Memory B cell (primary cell): Measurements from ENCODE around the gene PPP1R9B.

ENCODE experiments used
- ATAC-seq: fragments of 150-1000 bp; cut with Tn5 transposase; 2 replicates; pipeline ENCODE4 v1.10.0; 2021; ENCODE audit warnings: low read depth, mild to moderate bottlenecking, moderate library complexity
- DNase-seq, 2 donors: peaks; one replicate each; pipeline ENCODE4 v3.0.0; 2022; ENCODE audit warnings: low spot score in 2 of 2
- H3K27ac Mint-ChIP-seq: one replicate; pipeline ENCODE4 v1.8.0; 2022; ENCODE audit warnings: mild to moderate bottlenecking, moderate library complexity, mixed read lengths
- H3K27me3 Mint-ChIP-seq: one replicate; pipeline ENCODE4 v1.8.0; 2022; ENCODE audit warnings: mixed read lengths
- H3K36me3 Mint-ChIP-seq: one replicate; pipeline ENCODE4 v1.8.0; 2022; ENCODE audit warnings: mild to moderate bottlenecking, mixed read lengths
- H3K4me1 Mint-ChIP-seq: one replicate; pipeline ENCODE4 v1.8.0; 2022; ENCODE audit warnings: mixed read lengths
- H3K4me3 Mint-ChIP-seq: one replicate; pipeline ENCODE4 v1.8.0; 2022; ENCODE audit warnings: mild to moderate bottlenecking, moderate library complexity, mixed read lengths
- H3K9me3 Mint-ChIP-seq: one replicate; pipeline ENCODE4 v1.8.0; 2022; ENCODE audit warnings: mixed read lengths

The PPP1R9B gene

DNA sequence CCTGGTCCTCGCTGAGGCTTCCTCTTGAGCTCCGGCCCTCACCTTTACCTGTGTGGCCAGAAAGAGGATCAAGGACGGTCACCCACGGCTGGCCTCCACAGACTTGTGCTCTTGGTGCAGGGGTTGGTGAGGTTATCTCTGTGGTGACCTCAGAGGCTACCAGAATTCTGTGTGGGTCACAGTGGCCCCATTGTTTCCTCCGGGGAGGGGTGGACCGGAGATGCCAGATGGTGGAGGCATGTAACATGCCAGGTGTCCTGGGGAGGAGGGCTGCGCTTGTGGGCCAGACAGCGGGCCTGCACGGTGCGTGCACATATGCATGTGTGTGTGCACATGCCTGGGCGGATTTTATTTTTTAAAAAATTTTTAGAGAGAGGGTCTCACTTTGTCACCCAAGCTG, 21.7 kb upstream of the PPP1R9B start:
- DNase-seq (no peak), ATAC-seq (no peak)
- Mint-ChIP-seq H3K27ac (no peak overlapping the region), H3K9me3 (no peaks in the 10 kb centered on the region), H3K4me1 (peaks cover 16% of the 10 kb centered on the region), H3K4me3 (no peak overlapping the region), H3K36me3 (peaks cover 1% of the 10 kb centered on the region), H3K27me3 (no peaks in the 10 kb centered on the region)

DNA sequence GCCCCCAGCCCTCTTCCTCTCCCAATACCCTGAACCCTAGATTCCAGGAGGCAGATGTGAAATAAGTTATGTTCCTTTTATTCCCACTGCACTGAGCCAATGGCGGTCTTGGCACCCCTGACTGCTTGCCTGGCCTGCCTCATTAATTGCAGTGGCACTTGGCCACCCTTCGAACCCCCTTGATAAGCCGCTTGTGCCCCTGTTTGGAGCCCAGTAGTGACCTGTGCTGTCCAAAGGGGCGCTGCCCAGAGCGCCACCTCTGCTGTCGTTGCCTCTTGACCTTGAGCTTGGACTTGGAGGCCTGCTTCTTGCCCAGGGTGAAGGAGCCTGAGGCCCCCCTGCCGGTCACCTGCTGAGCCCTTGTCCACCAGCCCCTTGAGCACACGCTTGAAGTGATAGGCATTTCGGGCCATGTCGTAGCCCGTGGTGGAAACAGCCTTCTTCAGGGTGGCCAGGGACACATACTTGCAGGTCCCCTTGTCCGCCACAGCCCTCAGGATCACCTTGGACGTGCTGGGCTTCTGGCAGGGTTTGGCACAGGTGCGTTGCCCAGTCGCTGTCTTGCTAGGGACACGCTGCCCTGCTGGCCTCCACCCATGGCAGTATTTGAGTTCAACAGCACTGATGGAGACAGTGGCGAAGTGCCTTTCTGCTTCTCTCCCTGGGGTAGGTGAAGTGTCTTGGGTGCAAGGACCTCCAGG, 21.0 kb upstream of the PPP1R9B start:
- no peaks in the 10 kb centered on the region for H3K27me3 Mint-ChIP-seq

DNA sequence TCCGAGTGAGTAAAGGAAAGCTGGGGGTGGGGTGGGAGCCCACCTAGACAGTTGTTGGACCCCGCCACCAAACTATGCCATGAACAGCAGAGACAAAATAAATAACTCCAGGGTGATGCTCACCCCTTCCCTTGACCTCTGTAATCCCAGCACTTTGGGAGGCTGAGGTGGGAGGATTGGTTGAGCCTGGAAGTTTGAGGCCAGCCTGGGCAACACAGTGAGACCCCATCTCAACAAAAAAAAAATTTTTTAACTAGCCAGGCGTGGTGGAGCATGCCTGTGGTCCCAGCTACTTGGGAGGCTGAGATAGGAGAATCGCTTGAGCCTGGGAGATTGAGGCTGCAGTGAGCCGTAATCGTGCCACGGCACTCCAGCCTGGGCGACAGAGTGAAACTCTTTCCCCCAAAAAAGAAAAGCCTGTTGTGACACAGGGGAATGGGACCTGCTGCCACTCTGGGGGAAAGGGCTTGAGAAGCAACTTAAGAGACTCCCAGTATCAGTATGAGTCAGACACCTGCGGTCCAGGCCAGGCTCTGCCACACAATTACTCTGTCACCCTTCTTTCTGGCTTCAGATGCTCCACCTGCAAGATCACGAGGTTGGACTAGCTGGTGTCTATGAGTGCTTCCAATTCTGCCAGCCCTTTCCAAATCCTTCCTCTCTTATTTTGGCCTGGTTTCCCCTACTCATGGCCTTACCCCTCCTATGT, 20.3 kb upstream of the PPP1R9B start:
- ATAC-seq (no peak), DNase-seq (no peak)
- H3K4me1 Mint-ChIP-seq, result peaks cover 17% of the 10 kb centered on the region
- no peak overlapping the region for H3K27ac Mint-ChIP-seq
- H3K27me3 Mint-ChIP-seq, result no peaks in the 10 kb centered on the region
- H3K4me3 Mint-ChIP-seq, result no peak overlapping the region
- H3K36me3 Mint-ChIP-seq, result peaks cover 1% of the 10 kb centered on the region
- no peaks in the 10 kb centered on the region for H3K9me3 Mint-ChIP-seq

More for the DNA sequence above, 21.0 kb upstream of the PPP1R9B start:
- peaks cover 1% of the 10 kb centered on the region for H3K36me3 Mint-ChIP-seq
- H3K4me3 Mint-ChIP-seq, result no peak overlapping the region
- DNase-seq (no peak), ATAC-seq (no peak)
- H3K9me3 Mint-ChIP-seq, result no peaks in the 10 kb centered on the region
- H3K27ac Mint-ChIP-seq, result no peak overlapping the region
- H3K4me1 Mint-ChIP-seq, result peaks cover 17% of the 10 kb centered on the region

DNA sequence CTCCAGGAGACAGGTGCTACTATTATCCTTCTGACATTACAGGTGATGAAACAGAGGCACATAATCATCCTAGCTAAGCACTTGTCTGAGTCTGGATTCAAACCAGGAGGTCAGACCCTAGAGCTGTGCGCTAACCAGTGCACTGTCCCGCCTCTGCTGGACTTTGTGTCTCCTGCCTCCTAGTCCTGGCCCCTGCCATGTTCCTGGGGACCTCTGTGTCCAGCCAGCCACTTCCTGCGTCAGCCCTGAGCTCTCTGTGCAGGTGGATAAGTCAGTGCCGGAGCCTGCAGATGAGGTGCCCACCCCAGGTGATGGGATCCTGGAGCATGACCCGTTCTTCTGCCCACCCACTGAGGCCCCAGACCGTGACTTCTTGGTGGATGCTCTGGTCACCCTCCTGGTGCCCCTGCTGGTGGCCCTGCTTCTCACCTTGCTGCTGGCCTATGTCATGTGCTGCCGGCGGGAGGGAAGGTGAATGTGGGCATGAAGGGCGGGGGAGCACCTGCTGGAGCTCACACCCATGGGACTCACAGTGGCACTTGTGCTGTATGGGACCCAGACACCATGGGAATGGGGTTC, 19.5 kb upstream of the PPP1R9B start:
- no peaks in the 10 kb centered on the region for H3K9me3 Mint-ChIP-seq

DNA sequence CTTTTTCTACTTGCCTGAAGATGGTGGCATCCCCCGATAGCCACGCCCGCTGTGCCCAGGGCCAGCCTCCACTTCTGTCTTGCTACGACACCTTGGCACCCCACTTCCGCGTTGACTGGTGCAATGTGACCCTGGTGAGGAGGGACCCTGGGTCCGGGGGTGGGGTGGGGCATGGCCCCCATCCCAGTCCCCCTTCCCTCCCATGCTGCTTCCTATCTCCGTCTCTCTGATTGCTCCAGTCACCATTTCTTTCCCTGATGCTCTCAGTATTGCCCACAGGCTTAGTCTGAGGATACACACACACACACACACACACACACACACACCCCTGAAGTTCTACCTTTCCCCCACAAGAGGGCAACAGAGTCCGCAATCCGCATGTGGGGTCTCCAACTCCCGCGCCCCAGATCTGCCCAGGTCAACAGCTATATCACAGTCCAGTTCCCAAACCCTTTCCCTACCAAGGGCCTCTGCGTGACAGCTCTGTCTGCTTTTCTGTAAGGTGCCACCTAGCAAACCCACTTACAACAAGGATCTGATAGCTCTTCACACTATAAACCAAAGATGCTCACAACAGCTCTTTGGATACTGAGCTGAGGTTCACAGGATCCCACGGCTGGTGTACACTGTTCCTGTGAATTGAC, 18.8 kb upstream of the PPP1R9B start:
- peak; percentile 69 to 71 for DNase-seq
- H3K27me3 Mint-ChIP-seq, result no peaks in the 10 kb centered on the region

More for the DNA sequence above, 19.5 kb upstream of the PPP1R9B start:
- Mint-ChIP-seq H3K27ac (peak overlapping the region; percentile 89), H3K4me1 (peaks cover 22% of the 10 kb centered on the region), H3K4me3 (no peak overlapping the region), H3K27me3 (no peaks in the 10 kb centered on the region), H3K36me3 (peaks cover 1% of the 10 kb centered on the region)
- no peak for DNase-seq
- no peak for ATAC-seq

DNA sequence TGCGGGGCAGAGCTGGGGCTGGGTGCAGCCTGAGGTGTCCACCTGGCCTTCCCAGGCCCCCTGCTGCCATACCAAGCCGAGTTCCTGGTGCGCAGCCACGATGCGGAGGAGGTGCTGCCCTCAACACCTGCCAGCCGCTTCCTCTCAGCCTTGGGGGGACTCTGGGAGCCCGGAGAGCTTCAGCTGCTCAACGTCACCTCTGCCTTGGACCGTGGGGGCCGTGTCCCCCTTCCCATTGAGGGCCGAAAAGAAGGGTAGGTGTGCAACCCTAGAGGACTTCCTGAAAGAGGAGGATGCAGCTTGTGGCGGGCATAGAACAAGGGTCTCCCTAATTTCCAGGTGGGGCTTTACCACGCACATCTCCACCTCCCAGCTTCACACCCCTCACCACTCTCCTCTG, 17.8 kb upstream of the PPP1R9B start:
- H3K9me3 Mint-ChIP-seq, result no peaks in the 10 kb centered on the region
- peaks cover 34% of the 10 kb centered on the region for H3K4me1 Mint-ChIP-seq
- H3K27me3 Mint-ChIP-seq, result no peaks in the 10 kb centered on the region
- peak overlapping the region; percentile 89 for H3K27ac Mint-ChIP-seq
- no peak for DNase-seq
- H3K4me3 Mint-ChIP-seq, result no peak overlapping the region
- no peak for ATAC-seq
- H3K36me3 Mint-ChIP-seq, result peaks cover 1% of the 10 kb centered on the region

More for the DNA sequence above, 18.8 kb upstream of the PPP1R9B start:
- peaks cover 25% of the 10 kb centered on the region for H3K4me1 Mint-ChIP-seq
- peaks cover 1% of the 10 kb centered on the region for H3K36me3 Mint-ChIP-seq
- peak overlapping the region; percentile 89 for H3K27ac Mint-ChIP-seq
- H3K9me3 Mint-ChIP-seq, result no peaks in the 10 kb centered on the region
- peak; percentile 92 for ATAC-seq
- peak overlapping the region; percentile 73 for H3K4me3 Mint-ChIP-seq

DNA sequence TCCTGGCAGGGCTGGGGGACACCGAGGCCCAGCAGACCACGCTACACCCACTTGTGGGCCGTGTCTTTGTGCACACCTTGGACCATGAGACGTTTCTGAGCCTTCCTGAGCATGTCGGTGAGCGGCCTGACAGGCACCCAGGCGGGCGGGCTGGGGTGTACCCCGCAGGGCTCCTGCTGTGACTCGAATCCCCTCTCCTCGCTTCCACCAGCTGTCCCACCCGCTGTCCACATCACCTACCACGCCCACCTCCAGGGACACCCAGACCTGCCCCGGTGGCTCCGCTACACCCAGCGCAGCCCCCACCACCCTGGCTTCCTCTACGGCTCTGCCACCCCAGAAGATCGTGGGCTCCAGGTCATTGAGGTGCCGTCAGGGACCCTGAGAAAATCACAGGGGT, 16.9 kb upstream of the PPP1R9B start:
- ATAC-seq (no peak), DNase-seq (no peak)
- H3K9me3 Mint-ChIP-seq, result no peaks in the 10 kb centered on the region
- no peak overlapping the region for H3K4me3 Mint-ChIP-seq
- peaks cover 1% of the 10 kb centered on the region for H3K36me3 Mint-ChIP-seq
- no peak overlapping the region for H3K27ac Mint-ChIP-seq
- no peaks in the 10 kb centered on the region for H3K27me3 Mint-ChIP-seq
- H3K4me1 Mint-ChIP-seq, result peaks cover 42% of the 10 kb centered on the region

DNA sequence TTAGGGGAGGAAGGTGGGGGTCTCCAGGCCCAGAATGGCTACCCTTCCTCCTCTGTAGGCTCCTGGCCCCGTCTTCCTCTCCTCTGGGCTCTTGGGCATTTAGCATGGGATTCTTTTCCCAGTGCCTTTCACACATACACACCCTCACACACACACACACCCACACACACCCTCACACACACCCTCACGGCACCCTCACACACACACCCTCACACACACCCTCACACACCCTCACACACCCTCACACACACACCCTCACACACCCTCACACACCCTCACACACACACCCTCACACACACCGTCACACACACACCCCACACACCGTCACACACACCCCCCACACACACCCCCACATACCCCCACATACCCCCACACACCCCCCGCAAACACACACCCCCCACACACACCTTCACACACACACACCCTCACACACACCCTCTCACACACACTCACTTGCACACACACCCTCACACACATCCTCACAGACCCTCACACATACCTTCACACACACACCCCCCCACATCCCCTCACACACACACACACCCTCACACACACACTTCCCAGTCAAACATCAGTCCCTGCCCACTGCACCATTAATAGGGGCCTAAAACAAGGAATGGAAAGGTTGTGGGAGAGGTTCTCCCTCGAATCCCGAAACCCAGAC, 16.2 kb upstream of the PPP1R9B start:
- H3K36me3 Mint-ChIP-seq, result peaks cover 1% of the 10 kb centered on the region
- DNase-seq, result no peak
- no peaks in the 10 kb centered on the region for H3K9me3 Mint-ChIP-seq
- peaks cover 47% of the 10 kb centered on the region for H3K4me1 Mint-ChIP-seq
- no peak for ATAC-seq
- H3K27me3 Mint-ChIP-seq, result no peaks in the 10 kb centered on the region
- no peak overlapping the region for H3K4me3 Mint-ChIP-seq
- peak overlapping the region; percentile 59 for H3K27ac Mint-ChIP-seq

DNA sequence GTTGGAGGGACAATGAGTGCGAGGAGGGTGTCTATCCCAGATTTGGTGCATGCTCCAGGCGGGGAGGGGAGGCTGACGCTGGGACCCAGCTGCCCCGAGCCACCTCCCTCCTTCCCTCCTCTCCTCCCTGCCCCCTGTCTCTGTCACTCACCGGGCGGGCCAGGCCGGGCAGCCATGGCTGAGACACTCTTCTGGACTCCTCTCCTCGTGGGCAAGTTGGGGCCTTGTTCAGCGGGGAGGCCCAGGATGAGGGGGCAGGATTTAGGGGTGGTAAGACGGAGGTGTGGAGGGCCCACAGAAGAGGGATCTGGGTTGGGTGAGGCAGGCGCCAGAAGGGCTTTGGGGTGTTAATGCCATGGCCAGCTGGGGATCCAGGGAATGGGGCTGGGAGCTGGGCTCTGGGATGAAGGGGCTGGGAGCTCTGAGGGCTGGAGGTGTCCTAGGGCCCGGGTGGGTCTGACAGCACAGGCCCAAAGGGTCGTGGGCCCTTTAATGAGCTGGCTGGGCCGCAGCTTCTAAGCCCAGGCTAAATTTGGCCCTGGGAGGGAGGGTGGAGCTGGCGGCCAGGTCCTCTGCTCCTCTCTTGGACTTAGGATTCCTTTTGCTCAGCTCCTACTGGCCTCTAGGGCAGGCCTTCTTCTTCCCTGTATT, 15.5 kb upstream of the PPP1R9B start, which contains the start of gene SGCA:
SGCA (plus strand) TSS at position 139 of the 651 bp plus-strand sequence; CDS start at position 175, 36 bp downstream.
- ATAC-seq, result no peak
- DNase-seq, result no peak
- H3K27ac Mint-ChIP-seq, result peak within 1 kb of the TSS; percentile 59
- no peak within 1 kb of the TSS for H3K4me3 Mint-ChIP-seq
- no peaks in the 10 kb centered on the region for H3K27me3 Mint-ChIP-seq
- H3K9me3 Mint-ChIP-seq, result no peaks in the 10 kb centered on the region
- H3K4me1 Mint-ChIP-seq, result peaks cover 47% of the 10 kb centered on the region
- H3K36me3 Mint-ChIP-seq, result peaks cover 1% of the 10 kb centered on the region

DNA sequence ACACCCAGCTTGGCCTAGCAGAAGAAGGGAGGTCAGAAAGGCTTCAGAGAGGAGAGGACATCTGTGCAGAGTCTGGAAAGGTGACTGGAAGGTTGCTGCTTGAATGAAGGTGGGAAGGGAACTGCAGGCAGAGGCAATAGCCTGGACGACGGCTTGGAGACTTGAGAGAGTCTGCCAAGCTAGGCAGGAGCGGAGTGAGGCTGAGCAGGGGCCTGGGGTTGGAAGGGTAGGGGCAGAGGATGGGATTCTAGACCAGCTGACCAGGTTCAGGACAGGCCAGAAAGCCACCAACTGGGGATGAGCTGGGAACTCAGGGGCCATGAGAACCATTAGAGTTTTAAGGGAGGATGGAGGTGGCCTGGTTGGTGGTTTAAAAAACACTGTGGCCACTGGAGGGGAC, 15.0 kb upstream of the PPP1R9B start:
- ATAC-seq, result no peak
- H3K4me3 Mint-ChIP-seq, result no peak overlapping the region
- H3K27ac Mint-ChIP-seq, result no peak overlapping the region
- peaks cover 51% of the 10 kb centered on the region for H3K4me1 Mint-ChIP-seq
- H3K27me3 Mint-ChIP-seq, result no peaks in the 10 kb centered on the region
- H3K36me3 Mint-ChIP-seq, result peaks cover 1% of the 10 kb centered on the region
- no peaks in the 10 kb centered on the region for H3K9me3 Mint-ChIP-seq
- no peak for DNase-seq

DNA sequence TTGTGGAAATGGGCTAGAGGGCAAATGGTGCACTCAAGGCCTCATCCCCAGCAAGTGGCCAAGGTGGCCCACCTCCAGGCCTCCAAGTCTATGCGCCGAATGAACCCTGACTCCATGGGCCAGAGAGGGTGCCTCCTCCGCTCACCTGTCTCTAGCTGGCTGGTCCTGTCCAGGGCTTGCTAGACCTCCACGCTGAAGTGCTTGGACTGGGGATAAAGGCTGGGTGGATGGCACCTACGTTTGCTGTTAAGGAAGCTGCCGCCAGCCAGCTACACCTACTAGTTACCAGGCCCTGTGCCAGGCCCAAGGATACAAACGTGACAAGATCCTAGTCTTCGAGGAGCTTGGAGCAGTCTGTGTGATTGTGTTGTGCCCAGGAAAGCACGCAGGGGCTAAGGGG, 14.6 kb upstream of the PPP1R9B start:
- DNase-seq (no peak), ATAC-seq (no peak)
- no peaks in the 10 kb centered on the region for H3K27me3 Mint-ChIP-seq
- no peak overlapping the region for H3K27ac Mint-ChIP-seq
- H3K4me1 Mint-ChIP-seq, result peaks cover 51% of the 10 kb centered on the region
- H3K4me3 Mint-ChIP-seq, result no peak overlapping the region
- H3K9me3 Mint-ChIP-seq, result no peaks in the 10 kb centered on the region
- H3K36me3 Mint-ChIP-seq, result peaks cover 1% of the 10 kb centered on the region

DNA sequence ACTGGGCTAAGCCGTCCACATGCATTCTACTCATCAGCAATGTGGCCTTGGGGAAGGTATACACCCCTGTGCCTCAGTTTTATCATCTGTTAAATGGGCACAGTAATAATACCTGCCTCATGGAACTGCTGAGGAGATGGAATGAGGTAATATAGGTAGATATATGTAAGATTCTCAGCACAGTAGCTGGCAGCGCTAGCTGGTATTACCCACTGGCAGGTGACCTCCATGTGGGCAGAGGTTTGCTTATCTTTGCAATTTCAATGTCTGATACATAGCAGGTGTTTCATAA, 14.2 kb upstream of the PPP1R9B start:
- Mint-ChIP-seq H3K27ac (no peak overlapping the region), H3K27me3 (no peaks in the 10 kb centered on the region), H3K4me1 (peaks cover 51% of the 10 kb centered on the region), H3K9me3 (no peaks in the 10 kb centered on the region), H3K4me3 (no peak overlapping the region), H3K36me3 (peaks cover 1% of the 10 kb centered on the region)
- DNase-seq (no peak), ATAC-seq (no peak)

DNA sequence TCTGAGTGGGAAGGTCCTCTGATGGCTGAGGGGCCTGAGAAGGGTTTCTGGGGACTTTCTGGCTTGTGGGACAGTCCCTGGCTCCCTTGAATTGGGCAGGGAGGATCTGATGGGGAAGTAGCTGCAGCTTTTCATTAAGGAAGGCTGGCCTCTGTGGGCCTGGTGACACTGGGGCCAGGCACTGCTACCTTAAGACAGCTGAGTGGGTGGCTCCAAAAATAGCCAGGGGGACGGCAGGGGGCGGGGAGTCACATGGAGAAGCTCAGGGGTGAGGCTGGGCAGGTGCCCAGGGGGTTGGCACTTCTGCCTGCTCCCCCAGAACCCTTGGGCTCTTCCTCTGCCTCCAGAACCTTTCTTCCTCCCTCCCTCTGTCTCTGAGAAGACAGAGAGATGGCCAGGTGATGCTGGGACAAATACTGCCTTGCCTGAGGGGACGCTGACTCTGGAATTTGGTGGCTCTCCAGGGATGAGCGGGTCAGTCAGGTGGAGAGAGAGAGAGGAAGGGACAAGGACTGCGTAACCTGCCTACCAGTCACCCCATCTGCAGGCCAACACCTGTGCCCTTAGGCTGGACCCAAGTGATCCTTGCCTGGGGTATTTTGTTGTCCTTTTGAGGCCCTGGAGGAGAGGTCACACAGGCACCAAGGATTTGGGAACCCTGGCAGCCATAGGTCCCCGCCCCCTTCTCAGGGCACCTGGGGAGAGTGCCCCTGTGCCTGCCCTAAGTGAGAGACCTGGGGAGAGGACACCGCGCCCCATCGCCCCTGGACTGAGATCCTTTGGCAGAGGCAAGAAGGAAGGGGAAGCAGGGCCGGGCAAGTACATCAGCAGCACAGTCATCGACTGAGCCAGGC, 13.6 kb upstream of the PPP1R9B start:
- no peak overlapping the region for H3K4me3 Mint-ChIP-seq
- H3K36me3 Mint-ChIP-seq, result peaks cover 1% of the 10 kb centered on the region
- no peaks in the 10 kb centered on the region for H3K27me3 Mint-ChIP-seq
- H3K27ac Mint-ChIP-seq, result peak overlapping the region; percentile 68
- ATAC-seq (peak; percentile 28), DNase-seq (no peak)
- H3K4me1 Mint-ChIP-seq, result peaks cover 45% of the 10 kb centered on the region
- no peaks in the 10 kb centered on the region for H3K9me3 Mint-ChIP-seq
